ENCODE results near the gene ZC2HC1C.

Gene ZC2HC1C

GRCh38 chr14:75048101-75048500 is 21.3 kb upstream of the ZC2HC1C start:
- peaks cover 4% of the 10 kb centered on the region for H3K27me3 Mint-ChIP-seq
- H3K4me3 Mint-ChIP-seq = no peak overlapping the region
- ATAC-seq (no peak), DNase-seq (no peak)
- peaks cover 43% of the 10 kb centered on the region for H3K36me3 Mint-ChIP-seq (ENCODE audit: low read depth)
- H3K4me1 Mint-ChIP-seq = peaks cover 64% of the 10 kb centered on the region
- no peak overlapping the region for H3K27ac Mint-ChIP-seq
- no peaks in the 10 kb centered on the region for H3K9me3 Mint-ChIP-seq

- DNase-seq (no peak), ATAC-seq (no peak)
- peaks cover 66% of the 10 kb centered on the region for H3K4me1 Mint-ChIP-seq
- no peak overlapping the region for H3K27ac Mint-ChIP-seq
- no peaks in the 10 kb centered on the region for H3K9me3 Mint-ChIP-seq
- H3K4me3 Mint-ChIP-seq = no peak overlapping the region
- peaks cover 48% of the 10 kb centered on the region for H3K36me3 Mint-ChIP-seq (ENCODE audit: low read depth)
- H3K27me3 Mint-ChIP-seq = peaks cover 4% of the 10 kb centered on the region
Observed at GRCh38 chr14:75049136-75049535, 20.3 kb upstream of the ZC2HC1C start.

GRCh38 chr14:75049731-75050201 is 19.7 kb upstream of the ZC2HC1C start:
- Mint-ChIP-seq H3K27me3 (peaks cover 4% of the 10 kb centered on the region), H3K9me3 (no peaks in the 10 kb centered on the region), H3K27ac (peak overlapping the region; percentile 36), H3K4me3 (peak overlapping the region; percentile 87), H3K36me3 (ENCODE audit: low read depth) (peaks cover 50% of the 10 kb centered on the region), H3K4me1 (peaks cover 61% of the 10 kb centered on the region)
- DNase-seq (no peak), ATAC-seq (no peak)

- Mint-ChIP-seq H3K9me3 (no peaks in the 10 kb centered on the region), H3K27ac (peak within 1 kb of the TSS; percentile 93), H3K36me3 (ENCODE audit: low read depth) (peaks cover 56% of the 10 kb centered on the region), H3K4me1 (peaks cover 53% of the 10 kb centered on the region), H3K4me3 (peak within 1 kb of the TSS; percentile 87), H3K27me3 (peaks cover 4% of the 10 kb centered on the region)
- ATAC-seq (peak; percentile 64), DNase-seq (peak; percentile 82)
Observed at GRCh38 chr14:75050852-75051555, 18.4 kb upstream of the ZC2HC1C start, which contains the start of gene MLH3. Gene MLH3, minus strand, starts transcription at chr14:75051467. Its CDS starts 1,812 bp downstream, at chr14:75049655.

GRCh38 chr14:75051556-75051899 is 17.9 kb upstream of the ZC2HC1C start:
- DNase-seq (no peak), ATAC-seq (no peak)
- H3K27me3 Mint-ChIP-seq = peaks cover 4% of the 10 kb centered on the region
- peaks cover 56% of the 10 kb centered on the region for H3K36me3 Mint-ChIP-seq (ENCODE audit: low read depth)
- peaks cover 50% of the 10 kb centered on the region for H3K4me1 Mint-ChIP-seq
- no peaks in the 10 kb centered on the region for H3K9me3 Mint-ChIP-seq
- peak overlapping the region; percentile 93 for H3K27ac Mint-ChIP-seq
- H3K4me3 Mint-ChIP-seq = peak overlapping the region; percentile 87

GRCh38 chr14:75053396-75054291 is 15.8 kb upstream of the ZC2HC1C start:
- no peak for ATAC-seq
- no peak for DNase-seq
- H3K4me1 Mint-ChIP-seq = peaks cover 33% of the 10 kb centered on the region
- H3K9me3 Mint-ChIP-seq = no peaks in the 10 kb centered on the region
- H3K36me3 Mint-ChIP-seq (ENCODE audit: low read depth) = peaks cover 50% of the 10 kb centered on the region
- H3K27ac Mint-ChIP-seq = no peak overlapping the region
- H3K27me3 Mint-ChIP-seq = peaks cover 4% of the 10 kb centered on the region
- H3K4me3 Mint-ChIP-seq = no peak overlapping the region

GRCh38 chr14:75054421-75054820 is 15.0 kb upstream of the ZC2HC1C start:
- Mint-ChIP-seq H3K36me3 (ENCODE audit: low read depth) (peaks cover 47% of the 10 kb centered on the region), H3K27ac (no peak overlapping the region), H3K9me3 (no peaks in the 10 kb centered on the region), H3K4me3 (no peak overlapping the region), H3K27me3 (peaks cover 4% of the 10 kb centered on the region), H3K4me1 (peaks cover 31% of the 10 kb centered on the region)
- no peak for ATAC-seq
- DNase-seq = no peak

GRCh38 chr14:75059642-75060041 is 9.8 kb upstream of the ZC2HC1C start:
- Mint-ChIP-seq H3K27ac (no peak overlapping the region), H3K4me1 (peaks cover 27% of the 10 kb centered on the region), H3K36me3 (ENCODE audit: low read depth) (peaks cover 46% of the 10 kb centered on the region), H3K27me3 (no peaks in the 10 kb centered on the region), H3K4me3 (no peak overlapping the region), H3K9me3 (no peaks in the 10 kb centered on the region)
- DNase-seq (no peak), ATAC-seq (no peak)

GRCh38 chr14:75060420-75060819 is 9.0 kb upstream of the ZC2HC1C start:
- Mint-ChIP-seq H3K27ac (no peak overlapping the region), H3K27me3 (no peaks in the 10 kb centered on the region), H3K9me3 (no peaks in the 10 kb centered on the region), H3K36me3 (ENCODE audit: low read depth) (peaks cover 42% of the 10 kb centered on the region), H3K4me1 (peaks cover 29% of the 10 kb centered on the region), H3K4me3 (no peak overlapping the region)
- no peak for DNase-seq
- ATAC-seq = no peak

GRCh38 chr14:75063013-75063412 is 6.4 kb upstream of the ZC2HC1C start:
- H3K27me3 Mint-ChIP-seq = no peaks in the 10 kb centered on the region
- peak overlapping the region; percentile 98 for H3K4me3 Mint-ChIP-seq
- H3K27ac Mint-ChIP-seq = peak overlapping the region; percentile 95
- peaks cover 25% of the 10 kb centered on the region for H3K4me1 Mint-ChIP-seq
- no peaks in the 10 kb centered on the region for H3K9me3 Mint-ChIP-seq
- DNase-seq = no peak
- peaks cover 27% of the 10 kb centered on the region for H3K36me3 Mint-ChIP-seq (ENCODE audit: low read depth)
- no peak for ATAC-seq

- Mint-ChIP-seq H3K4me3 (peak within 1 kb of the TSS; percentile 98), H3K36me3 (ENCODE audit: low read depth) (peaks cover 24% of the 10 kb centered on the region), H3K4me1 (peaks cover 25% of the 10 kb centered on the region), H3K27ac (peak within 1 kb of the TSS; percentile 95), H3K9me3 (no peaks in the 10 kb centered on the region), H3K27me3 (no peaks in the 10 kb centered on the region)
- ATAC-seq (peak; percentile 100), DNase-seq (peak; percentile 95)
Observed at GRCh38 chr14:75063491-75064204, 5.8 kb upstream of the ZC2HC1C start, which contains the start of gene ACYP1. Gene ACYP1, minus strand, starts transcription at chr14:75064024. Its CDS starts 471 bp downstream, at chr14:75063553.

- Mint-ChIP-seq H3K36me3 (ENCODE audit: low read depth) (peaks cover 23% of the 10 kb centered on the region), H3K4me1 (peaks cover 25% of the 10 kb centered on the region), H3K27ac (peak overlapping the region; percentile 95), H3K9me3 (no peaks in the 10 kb centered on the region), H3K27me3 (no peaks in the 10 kb centered on the region), H3K4me3 (peak overlapping the region; percentile 98)
- peak; percentile 8 for ATAC-seq
- DNase-seq = no peak
Observed at GRCh38 chr14:75064205-75064567, 5.3 kb upstream of the ZC2HC1C start.

GRCh38 chr14:75066691-75067090 is 2.8 kb upstream of the ZC2HC1C start:
- Mint-ChIP-seq H3K9me3 (no peaks in the 10 kb centered on the region), H3K27ac (no peak overlapping the region), H3K36me3 (ENCODE audit: low read depth) (peaks cover 2% of the 10 kb centered on the region), H3K4me3 (no peak overlapping the region), H3K27me3 (no peaks in the 10 kb centered on the region), H3K4me1 (peaks cover 23% of the 10 kb centered on the region)
- no peak for ATAC-seq
- DNase-seq = no peak

GRCh38 chr14:75067212-75067611 is 2.2 kb upstream of the ZC2HC1C start:
- ATAC-seq = no peak
- H3K4me3 Mint-ChIP-seq = no peak overlapping the region
- no peak overlapping the region for H3K27ac Mint-ChIP-seq
- peaks cover 23% of the 10 kb centered on the region for H3K4me1 Mint-ChIP-seq
- no peaks in the 10 kb centered on the region for H3K36me3 Mint-ChIP-seq (ENCODE audit: low read depth)
- DNase-seq = no peak
- no peaks in the 10 kb centered on the region for H3K9me3 Mint-ChIP-seq
- no peaks in the 10 kb centered on the region for H3K27me3 Mint-ChIP-seq

All from activated naive CD8-positive, alpha-beta T cell treated with anti-CD3 and anti-CD28 coated beads, Interleukin-2, amount 50 U/mL, for 24 hours (primary cell).